Suprapubic skin (tissue), 4 donors: ENCODE measurements around the gene OPRPN. TPM values are rescaled to one million over a fixed set of nuclear protein-coding genes. Genes with fewer than 3 reads are reported as not detected.

ENCODE experiments used
- DNase-seq, 2 donors: peaks; one replicate each; pipeline ENCODE4 v3.0.0-alpha.2; 2019; ENCODE audit warnings: low spot score in 2 of 2
- H3K27ac ChIP-seq: fragments of 200-600 bp; sonication (generic); one replicate; pipeline ENCODE4 v1.5.1; 2019
- H3K27me3 ChIP-seq: fragments of 200-600 bp; sonication (generic); one replicate; pipeline ENCODE4 v1.5.1; 2019
- H3K36me3 ChIP-seq: fragments of 200-600 bp; sonication (generic); one replicate; pipeline ENCODE4 v1.5.1; 2019
- H3K4me1 ChIP-seq: fragments of 200-600 bp; sonication (generic); one replicate; pipeline ENCODE4 v1.5.1; 2019
- H3K4me3 ChIP-seq: fragments of 200-600 bp; sonication (generic); one replicate; pipeline ENCODE4 v1.5.1; 2019; ENCODE audit warnings: mild to moderate bottlenecking
- H3K9me3 ChIP-seq: fragments of 200-600 bp; sonication (generic); one replicate; pipeline ENCODE4 v1.5.1; 2019
- EP300 ChIP-seq: sonication (generic); formaldehyde crosslinking; IDR thresholded peaks from one replicate; pipeline ENCODE4 v1.6.1; 2017; ENCODE audit warnings: antibody characterized with exemption
- POLR2A ChIP-seq, 2 donors: fragments of 450-650 bp; IDR thresholded peaks; one replicate each; pipeline ENCODE4 v1.6.1; 2017; ENCODE audit warnings: antibody characterized with exemption in 2 of 2, mild to moderate bottlenecking in 2 of 2, moderate library complexity in 2 of 2
- POLR2AphosphoS5 ChIP-seq, 3 donors: sonication (generic); formaldehyde crosslinking; IDR thresholded peaks; one replicate each; pipeline ENCODE4 v1.6.1; 2017; ENCODE audit warnings: antibody characterized with exemption in 3 of 3
- WGBS: methylation state at CpG from one replicate; pipeline ENCODE4 v1.1.5; 2018; 5-methylcytosine and 5-hydroxymethylcytosine counted together
- total RNA-seq, 4 donors: library from RNA; depleted of rRNA; stranded (reverse); fragments of >200 nt; gene quantifications; one replicate each; pipeline ENCODE4 v1.1.0, GENCODE V29; 2016
- TF ChIP-seq, protein P1 (sequence below), 2 donors: fragments of 200-600 bp in 1 of 2; fragments of 450-650 bp in 1 of 2; sonication (generic) in 1 of 2; IDR thresholded peaks; one replicate each; pipeline ENCODE4 v1.5.1; 2016 to 2019; ENCODE audit warnings: antibody characterized with exemption in 2 of 2, mild to moderate bottlenecking in 1 of 2, moderate library complexity in 1 of 2

OPRPN gene
- total RNA-seq, 4 donors from 2014 or later: not detected

DNA sequence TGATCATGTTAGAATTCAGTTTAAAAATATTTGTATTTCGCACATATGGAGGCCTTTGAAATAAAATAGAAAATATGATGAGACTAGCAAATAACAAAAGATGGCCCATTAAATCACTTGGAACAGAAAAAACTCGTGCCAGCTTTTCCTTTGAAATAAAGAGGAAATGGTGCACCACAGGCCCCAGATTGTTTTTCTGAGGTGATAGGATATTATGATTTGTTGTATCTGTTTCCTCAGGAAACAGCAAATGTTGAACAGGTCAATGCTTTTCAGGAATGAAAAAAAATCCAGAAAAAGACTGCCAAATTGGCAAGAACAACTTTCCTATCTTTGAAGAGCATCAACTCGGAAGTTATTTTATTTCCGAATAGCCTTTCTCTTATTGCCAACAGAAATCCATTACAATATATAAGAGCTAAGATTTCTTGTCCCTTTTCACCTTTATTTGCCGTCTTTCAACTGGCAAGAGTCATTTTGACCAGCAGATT, 15.0 kb upstream of the OPRPN start, which contains the start of gene SMR3B:
TSS of gene SMR3B (plus strand) at position 441 of the 491 bp plus-strand sequence. CDS start 1,380 bp downstream, outside the sequence.
- WGBS: 73% methylated on average over 5 of the region's 5 CpGs
- TF ChIP-seq EP300 (no peak), POLR2A (IDR thresholded peaks at IDR 0.05) (no peak), POLR2AphosphoS5 (IDR thresholded peaks at IDR 0.05) (no peak)
- TF ChIP-seq, protein P1, sequence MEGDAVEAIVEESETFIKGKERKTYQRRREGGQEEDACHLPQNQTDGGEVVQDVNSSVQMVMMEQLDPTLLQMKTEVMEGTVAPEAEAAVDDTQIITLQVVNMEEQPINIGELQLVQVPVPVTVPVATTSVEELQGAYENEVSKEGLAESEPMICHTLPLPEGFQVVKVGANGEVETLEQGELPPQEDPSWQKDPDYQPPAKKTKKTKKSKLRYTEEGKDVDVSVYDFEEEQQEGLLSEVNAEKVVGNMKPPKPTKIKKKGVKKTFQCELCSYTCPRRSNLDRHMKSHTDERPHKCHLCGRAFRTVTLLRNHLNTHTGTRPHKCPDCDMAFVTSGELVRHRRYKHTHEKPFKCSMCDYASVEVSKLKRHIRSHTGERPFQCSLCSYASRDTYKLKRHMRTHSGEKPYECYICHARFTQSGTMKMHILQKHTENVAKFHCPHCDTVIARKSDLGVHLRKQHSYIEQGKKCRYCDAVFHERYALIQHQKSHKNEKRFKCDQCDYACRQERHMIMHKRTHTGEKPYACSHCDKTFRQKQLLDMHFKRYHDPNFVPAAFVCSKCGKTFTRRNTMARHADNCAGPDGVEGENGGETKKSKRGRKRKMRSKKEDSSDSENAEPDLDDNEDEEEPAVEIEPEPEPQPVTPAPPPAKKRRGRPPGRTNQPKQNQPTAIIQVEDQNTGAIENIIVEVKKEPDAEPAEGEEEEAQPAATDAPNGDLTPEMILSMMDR (IDR thresholded peaks at IDR 0.05): no peak
- DNase-seq: no peak
- H3K4me1 ChIP-seq: no peaks in the 10 kb centered on the region
- no peaks in the 10 kb centered on the region for H3K36me3 ChIP-seq
- no peak within 1 kb of the TSS for H3K27ac ChIP-seq
- no peak within 1 kb of the TSS for H3K4me3 ChIP-seq
- H3K9me3 ChIP-seq: no peaks in the 10 kb centered on the region
- no peaks in the 10 kb centered on the region for H3K27me3 ChIP-seq

DNA sequence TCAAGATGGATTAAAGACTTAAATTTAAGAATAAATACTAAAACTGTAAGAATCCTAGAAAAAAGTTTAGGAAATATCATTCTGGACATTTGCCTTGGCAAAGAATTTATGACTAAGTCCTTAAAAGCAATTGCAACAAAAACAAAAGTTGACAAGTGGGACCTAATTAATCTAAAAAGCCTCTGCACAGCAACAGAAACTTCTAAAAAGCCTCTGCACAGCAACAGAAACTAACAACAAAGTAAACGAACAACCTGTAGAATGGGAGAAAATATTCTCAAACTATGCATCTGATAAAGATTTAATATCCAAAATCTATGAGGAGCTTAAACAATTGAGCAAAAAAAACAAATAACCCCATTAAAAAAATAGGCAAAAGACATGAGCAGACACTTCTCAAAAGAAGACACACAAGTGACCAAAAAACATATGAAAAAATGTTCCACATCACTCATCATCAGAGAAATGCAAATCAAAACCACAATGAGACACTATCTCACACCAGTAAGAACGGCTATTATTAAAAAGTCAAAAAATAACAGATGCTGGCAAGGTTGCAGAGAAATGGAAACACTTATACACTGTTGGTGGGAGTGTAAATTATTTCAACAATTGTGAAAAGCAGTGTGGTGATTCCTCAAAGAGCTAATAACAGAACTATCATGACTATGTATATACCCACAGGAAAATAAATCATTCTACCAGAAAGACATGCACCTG, 5.5 kb upstream of the OPRPN start:
- H3K27ac ChIP-seq: no peak overlapping the region
- 55% methylated on average over 2 of the region's 2 CpGs for WGBS
- TF ChIP-seq POLR2A (IDR thresholded peaks at IDR 0.05) (no peak), EP300 (no peak), POLR2AphosphoS5 (IDR thresholded peaks at IDR 0.05) (no peak)
- TF ChIP-seq, protein P1 (IDR thresholded peaks at IDR 0.05): no peak
- no peaks in the 10 kb centered on the region for H3K4me1 ChIP-seq
- H3K9me3 ChIP-seq: no peaks in the 10 kb centered on the region
- H3K36me3 ChIP-seq: no peaks in the 10 kb centered on the region
- DNase-seq: no peak
- H3K27me3 ChIP-seq: no peaks in the 10 kb centered on the region
- H3K4me3 ChIP-seq: no peak overlapping the region

GRCh38 chr4:70399319-70399718, 1.6 kb downstream of the OPRPN start:
- 85% methylated on average over 1 of the region's 1 CpG for WGBS
- no peak for DNase-seq
- Histone ChIP-seq H3K27ac (no peak overlapping the region), H3K9me3 (no peaks in the 10 kb centered on the region), H3K27me3 (no peaks in the 10 kb centered on the region), H3K4me3 (no peak overlapping the region), H3K4me1 (no peaks in the 10 kb centered on the region), H3K36me3 (no peaks in the 10 kb centered on the region)
- TF ChIP-seq POLR2AphosphoS5 (IDR thresholded peaks at IDR 0.05) (no peak), EP300 (no peak), POLR2A (IDR thresholded peaks at IDR 0.05) (no peak)
- TF ChIP-seq, protein P1 (IDR thresholded peaks at IDR 0.05): no peak

GRCh38 chr4:70402762-70403161, 5.0 kb downstream of the OPRPN start:
- Histone ChIP-seq H3K27ac (no peak overlapping the region), H3K4me3 (no peak overlapping the region), H3K36me3 (no peaks in the 10 kb centered on the region), H3K9me3 (no peaks in the 10 kb centered on the region), H3K27me3 (no peaks in the 10 kb centered on the region), H3K4me1 (no peaks in the 10 kb centered on the region)
- DNase-seq: no peak
- TF ChIP-seq, protein P1 (IDR thresholded peaks at IDR 0.05): no peak
- TF ChIP-seq POLR2AphosphoS5 (IDR thresholded peaks at IDR 0.05): no peak
- TF ChIP-seq EP300: no peak
- no peak for TF ChIP-seq POLR2A (IDR thresholded peaks at IDR 0.05)
- WGBS: 97% methylated on average over 1 of the region's 1 CpG

DNA sequence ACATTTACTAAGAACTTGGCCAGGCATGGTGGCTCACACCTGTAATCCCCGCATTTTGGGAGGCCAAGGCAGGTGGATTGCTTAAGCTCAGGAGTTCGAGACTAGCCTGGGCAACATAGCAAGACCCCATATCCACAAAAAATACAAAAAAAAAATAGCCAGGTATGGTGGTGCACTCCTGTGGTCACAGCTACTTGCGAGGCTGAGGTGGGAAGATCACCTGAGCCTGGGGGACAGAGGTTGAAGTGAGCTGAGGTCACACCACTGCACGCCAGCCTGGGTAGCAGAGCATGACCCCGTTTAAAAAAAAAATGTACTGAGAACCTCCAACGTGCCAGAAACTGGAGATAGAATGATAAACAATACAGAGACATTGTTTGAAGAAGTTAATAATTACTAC, 8.0 kb downstream of the OPRPN start:
- Histone ChIP-seq H3K4me1 (no peaks in the 10 kb centered on the region), H3K9me3 (no peaks in the 10 kb centered on the region), H3K36me3 (no peaks in the 10 kb centered on the region), H3K27me3 (no peaks in the 10 kb centered on the region), H3K4me3 (no peak overlapping the region), H3K27ac (no peak overlapping the region)
- TF ChIP-seq POLR2A (IDR thresholded peaks at IDR 0.05) (no peak), POLR2AphosphoS5 (IDR thresholded peaks at IDR 0.05) (no peak), EP300 (no peak)
- TF ChIP-seq, protein P1 (IDR thresholded peaks at IDR 0.05): no peak
- no peak for DNase-seq
- WGBS: 79% methylated on average over 6 of the region's 6 CpGs
